GM18526 (cell line): ENCODE measurements around the gene GGACT.

Source experiments
- POLR2A ChIP-seq: IDR thresholded peaks from 3 replicates; pipeline ENCODE4 v1.6.1; 2011; ENCODE audit not compliant: insufficient read length; ENCODE audit errors: extremely low read depth

Gene GGACT

DNA sequence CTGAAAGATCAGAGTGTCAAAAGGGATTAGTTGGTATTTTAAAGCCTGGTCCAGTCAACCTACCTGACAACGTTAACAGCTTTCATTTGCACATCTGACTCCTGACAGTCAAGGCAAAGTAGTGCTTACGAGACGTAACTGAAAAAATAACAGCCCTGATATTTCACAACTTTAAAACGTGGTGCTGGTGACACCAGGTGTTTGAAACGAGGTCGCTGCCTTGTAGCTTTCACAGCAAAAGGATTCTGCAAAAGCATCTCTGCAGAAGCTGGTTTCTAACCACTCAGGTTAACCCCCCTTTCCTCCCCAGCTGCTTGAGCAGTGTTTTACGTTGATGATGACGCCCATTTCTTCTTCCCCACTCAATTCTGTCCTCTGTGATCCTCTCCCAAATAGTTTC lies 23.3 kb downstream of the GGACT start:
- no peak for TF ChIP-seq POLR2A

DNA sequence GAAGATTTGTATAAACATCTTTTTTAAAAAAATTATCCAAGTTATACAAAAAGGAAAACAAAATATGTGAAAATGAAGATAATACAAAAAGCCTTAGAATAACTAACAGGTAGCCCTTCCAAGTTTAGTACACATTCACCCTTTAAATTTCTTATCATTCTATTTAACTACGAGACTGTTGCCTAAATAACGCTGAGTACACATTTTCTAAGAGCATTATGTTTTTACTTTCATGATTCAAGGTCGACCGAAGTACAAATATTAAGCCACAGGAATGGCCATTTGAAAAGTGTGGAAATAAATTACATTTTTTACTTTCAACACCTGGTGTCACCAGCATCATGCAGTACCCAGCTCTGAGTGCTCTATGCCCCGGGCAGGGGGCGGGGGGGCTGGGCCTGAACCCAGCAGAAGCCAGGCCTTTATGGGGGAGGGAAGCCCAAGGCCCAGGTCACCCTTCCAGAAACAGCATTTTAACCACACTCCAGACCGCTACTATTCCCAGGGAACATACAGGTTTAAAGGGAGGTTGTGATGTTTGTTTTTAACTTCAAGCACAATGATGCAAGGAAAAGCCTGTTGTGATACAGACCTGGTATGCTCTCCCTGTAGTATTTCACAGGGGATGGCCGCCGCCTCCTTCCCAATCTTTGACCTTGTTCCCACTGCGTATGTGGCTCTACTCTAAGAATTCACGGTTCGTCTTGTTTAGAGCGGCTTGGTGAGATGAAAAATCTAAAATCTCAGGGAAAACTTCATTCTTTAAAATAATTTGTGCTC lies 24.0 kb downstream of the GGACT start:
- TF ChIP-seq POLR2A: no peak

DNA sequence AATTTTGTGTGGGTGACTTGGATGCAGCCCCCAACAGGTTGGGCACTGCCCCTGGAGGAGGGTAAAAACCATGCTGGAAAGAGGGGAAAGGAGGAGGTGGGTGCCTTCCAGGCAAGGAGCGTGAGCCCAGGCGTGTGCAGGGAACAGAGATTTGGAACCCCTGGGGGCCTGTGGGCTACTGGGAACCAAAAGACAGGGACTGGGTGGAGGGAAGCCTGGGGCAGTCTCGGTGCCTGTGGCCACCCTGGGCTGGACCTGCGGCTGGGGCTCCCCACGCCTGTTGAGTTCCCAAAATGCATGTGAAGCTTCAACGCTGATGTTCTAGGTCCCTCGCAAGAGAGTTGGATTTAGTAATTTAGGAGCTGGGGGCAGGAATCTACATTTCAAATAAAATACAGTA lies 24.8 kb downstream of the GGACT start:
- no peak for TF ChIP-seq POLR2A

GRCh38 chr13:100561599-100562204 lies 26.9 kb downstream of the GGACT start:
- TF ChIP-seq POLR2A: no peak

- no peak for TF ChIP-seq POLR2A
Measured at GRCh38 chr13:100561158-100561499, 27.5 kb downstream of the GGACT start.

DNA sequence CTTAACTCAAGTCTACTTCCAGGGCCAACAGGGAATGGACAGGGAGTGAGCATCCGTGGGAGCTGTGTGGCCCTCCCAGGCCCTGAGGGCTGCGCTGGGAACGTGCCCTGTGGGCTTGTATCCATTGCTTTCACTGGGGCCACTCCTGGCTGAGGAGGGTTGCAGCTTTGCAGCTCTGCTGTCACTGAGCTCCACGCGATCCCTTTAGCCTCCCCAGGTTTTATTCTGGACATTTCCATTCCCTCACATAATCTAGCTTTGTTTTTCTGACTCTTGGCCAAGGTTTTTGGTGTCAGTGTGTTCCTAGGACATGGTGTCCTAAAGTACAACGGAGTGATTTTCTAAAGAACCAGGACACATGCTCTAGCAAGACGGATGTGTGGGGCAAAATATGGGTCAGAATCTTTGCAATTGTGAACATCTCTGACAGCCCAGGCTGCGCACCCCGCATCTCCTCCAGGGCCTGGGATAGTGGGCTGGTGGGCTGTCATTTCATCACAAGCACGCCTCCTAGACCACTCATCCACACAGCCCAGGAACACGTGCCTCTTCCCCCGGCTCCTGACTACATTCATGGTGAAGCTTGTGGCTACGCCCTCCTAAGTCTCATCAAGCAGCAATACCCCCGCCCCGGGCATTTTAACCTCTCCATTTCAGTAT lies 28.0 kb downstream of the GGACT start:
- no peak for TF ChIP-seq POLR2A

- no peak for TF ChIP-seq POLR2A
Measured at GRCh38 chr13:100559886-100560285, 28.7 kb downstream of the GGACT start.

- no peak for TF ChIP-seq POLR2A
Measured at GRCh38 chr13:100552755-100553154, 35.8 kb downstream of the GGACT start.

DNA sequence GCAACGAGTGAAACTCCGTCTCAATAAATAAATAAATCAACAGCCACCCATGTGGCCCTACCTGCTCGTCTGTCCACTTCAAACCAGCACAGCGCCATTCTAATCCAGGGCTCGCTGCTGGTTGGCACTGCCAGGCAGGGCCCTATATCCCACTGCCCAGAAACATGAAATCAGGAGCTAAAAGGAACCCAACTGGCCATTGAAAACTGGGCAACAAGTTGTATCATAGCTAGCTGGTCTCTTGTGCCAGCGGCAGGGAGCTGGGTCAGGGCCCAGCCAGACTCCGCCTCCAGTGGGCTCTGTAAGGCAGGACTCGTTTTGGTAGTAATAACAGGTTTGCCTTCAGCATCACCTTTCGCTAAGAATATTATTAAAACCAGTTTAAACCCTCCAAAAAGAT lies 39.3 kb downstream of the GGACT start:
- TF ChIP-seq POLR2A: no peak

- no peak for TF ChIP-seq POLR2A
Measured at GRCh38 chr13:100547791-100548201, 40.8 kb downstream of the GGACT start.

DNA sequence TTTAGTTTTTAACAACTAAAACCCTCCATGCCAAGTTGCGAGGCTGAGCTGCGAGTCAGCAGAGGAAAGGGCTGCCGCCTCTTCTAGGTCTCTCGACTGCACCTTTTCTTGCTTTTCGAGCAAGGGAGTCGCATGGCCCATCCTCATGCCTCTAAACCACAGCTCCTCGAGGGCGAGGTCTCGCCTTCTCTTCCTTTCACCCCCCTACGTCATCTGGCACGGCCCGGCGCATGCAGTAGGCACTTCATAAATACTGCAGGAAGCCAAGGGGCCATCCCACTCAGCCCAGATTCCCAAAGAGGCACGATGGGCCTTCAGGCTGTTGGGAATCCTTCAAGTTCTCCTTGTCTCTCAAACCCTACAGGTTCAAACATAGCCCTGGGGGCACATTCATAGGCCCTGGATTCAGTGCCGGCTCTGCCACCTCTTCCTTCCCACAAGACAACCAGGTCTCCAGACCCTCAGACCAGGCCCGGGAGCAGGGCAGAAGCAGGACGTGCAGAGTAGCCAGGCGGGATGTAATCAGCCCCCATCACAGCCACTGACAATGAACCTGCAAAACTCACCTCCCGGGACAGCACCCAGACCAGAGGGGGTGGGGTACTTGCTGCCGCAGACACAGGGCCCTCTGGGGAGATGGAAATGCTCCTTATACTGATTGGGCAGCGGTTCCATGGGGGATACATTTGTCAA lies 41.7 kb downstream of the GGACT start:
- no peak for TF ChIP-seq POLR2A

DNA sequence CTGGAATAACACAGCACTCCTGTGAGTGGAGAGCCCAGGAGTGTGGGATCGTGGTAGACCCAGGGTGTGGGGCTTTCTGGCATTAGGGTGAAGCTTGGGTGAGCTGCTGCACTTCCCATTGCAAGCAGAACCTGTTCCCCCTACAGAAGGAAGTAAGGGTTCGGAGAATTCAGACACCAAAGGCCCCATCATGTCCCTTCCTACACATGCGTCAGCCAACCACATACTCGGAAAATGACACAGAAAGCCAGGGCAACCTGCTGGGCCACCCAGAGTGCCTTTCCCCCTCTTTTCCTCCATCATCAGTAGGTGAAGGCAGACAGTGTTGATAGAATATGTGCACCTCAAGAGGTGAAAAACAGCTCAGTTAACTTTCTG lies 42.9 kb downstream of the GGACT start:
- no peak for TF ChIP-seq POLR2A

DNA sequence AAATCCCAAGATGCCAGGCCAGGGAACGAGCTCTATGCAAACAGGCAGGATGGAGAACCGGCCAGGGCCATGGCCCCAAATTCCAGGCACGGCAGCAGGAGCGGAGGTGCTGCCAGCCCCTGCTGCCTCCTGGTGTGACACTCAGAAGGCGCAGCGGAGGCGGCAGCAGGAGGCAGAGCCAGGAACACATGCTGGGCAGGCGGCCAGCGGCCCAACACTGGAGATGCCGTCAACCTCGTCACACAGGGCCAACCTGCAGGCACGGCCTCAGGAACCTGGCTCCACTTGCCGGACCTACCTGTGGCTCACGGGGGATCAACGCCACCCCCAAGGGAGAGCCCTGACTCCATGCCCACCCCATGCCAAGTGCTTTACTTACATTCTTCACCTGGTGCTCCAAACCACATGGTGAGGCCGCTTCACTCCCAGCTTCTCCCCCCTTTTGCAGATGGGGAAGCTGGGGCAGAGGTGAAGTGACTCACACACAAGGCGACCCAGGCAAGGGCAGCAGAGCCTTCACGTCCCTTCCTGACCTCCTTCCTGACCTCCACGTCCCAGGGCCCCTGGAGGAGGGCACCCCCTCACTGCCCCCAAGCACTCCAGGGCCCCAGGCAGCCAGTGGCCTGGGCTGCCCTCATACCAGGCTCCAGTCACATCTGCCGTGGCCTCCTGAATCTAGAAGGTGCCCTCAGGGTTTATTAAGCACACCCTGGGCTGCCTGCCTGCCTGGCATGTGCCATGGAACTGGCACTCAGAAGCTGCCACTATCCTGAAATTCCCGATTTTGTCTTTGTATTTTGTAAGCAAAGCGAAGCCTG lies 43.5 kb downstream of the GGACT start:
- TF ChIP-seq POLR2A: no peak

DNA sequence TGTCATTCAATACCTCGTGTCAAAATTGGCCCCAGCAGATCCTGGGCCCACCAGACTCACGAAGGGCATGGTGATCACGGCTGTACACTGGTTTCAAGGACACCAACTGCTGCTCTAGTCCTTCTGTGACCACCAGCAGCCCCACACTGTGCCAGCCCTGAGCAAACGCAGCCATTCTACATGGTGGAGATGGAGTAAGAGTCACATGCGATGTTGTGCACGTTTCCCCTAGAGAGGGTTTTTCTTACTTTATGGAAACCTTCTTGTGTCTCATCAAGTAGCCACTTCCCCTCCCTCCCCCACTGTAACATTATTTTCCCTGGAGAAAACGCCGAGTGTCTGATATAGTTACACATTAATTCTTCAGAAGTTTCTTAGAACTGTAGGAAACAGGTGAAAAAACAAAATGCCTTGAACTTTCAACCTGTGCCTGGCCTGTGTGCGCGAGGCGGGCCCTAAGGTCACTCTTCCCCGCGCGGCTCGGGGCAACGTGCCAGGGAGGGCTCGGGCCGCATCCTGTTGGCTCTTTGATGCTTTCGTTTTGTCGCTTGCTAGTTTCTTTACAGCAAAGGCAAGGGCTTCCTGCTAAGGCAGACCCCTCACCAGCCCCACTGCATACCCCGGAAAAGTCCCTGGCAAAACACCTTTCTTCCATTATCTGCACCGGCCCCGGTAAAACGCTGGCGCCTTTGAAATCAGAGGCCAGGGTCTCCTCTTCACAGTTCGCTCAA lies 44.6 kb downstream of the GGACT start:
- TF ChIP-seq POLR2A: no peak

- TF ChIP-seq POLR2A: no peak
Measured at GRCh38 chr13:100542826-100543156, 45.8 kb downstream of the GGACT start.
